Vagina (tissue), 2 donors: ENCODE measurements around the gene SLC19A3. TPM values are rescaled to one million over a fixed set of nuclear protein-coding genes. Genes with fewer than 3 reads are reported as not detected.

ENCODE experiments used
- DNase-seq, 2 donors: peaks; one replicate each; pipeline ENCODE4 v3.0.0-alpha.2; 2017; ENCODE audit errors: extremely low spot score in 2 of 2
- H3K27ac ChIP-seq: fragments of 200-600 bp; sonication (generic); one replicate; pipeline ENCODE4 v1.5.1; 2019
- H3K27me3 ChIP-seq: fragments of 200-600 bp; sonication (generic); one replicate; pipeline ENCODE4 v1.5.1; 2019
- H3K36me3 ChIP-seq, 2 donors: fragments of 200-600 bp; sonication (generic); one replicate each; pipeline ENCODE4 v1.5.1; 2017 to 2019
- H3K4me1 ChIP-seq: fragments of 200-600 bp; sonication (generic); one replicate; pipeline ENCODE4 v1.5.1; 2019
- H3K4me3 ChIP-seq, 2 donors: fragments of 200-600 bp; sonication (generic); 1 replicate in 1 of 2; 2 replicates in 1 of 2; pipeline ENCODE4 v1.5.1; 2016 to 2019
- H3K9me3 ChIP-seq: fragments of 200-600 bp; sonication (generic); one replicate; pipeline ENCODE4 v1.5.1; 2019
- CTCF ChIP-seq, 3 experiments: fragments of 450-650 bp in 2 of 3; fragments of 200-600 bp in 1 of 3; sonication (generic) in 1 of 3; IDR thresholded peaks; one replicate each; pipeline ENCODE4 v1.5.1; 2017 to 2019; ENCODE audit warnings: antibody characterized with exemption in 3 of 3, mild to moderate bottlenecking in 2 of 3, moderate library complexity in 2 of 3
- POLR2A ChIP-seq, 2 donors: fragments of 450-650 bp; IDR thresholded peaks; one replicate each; pipeline ENCODE4 v1.6.1; 2017; ENCODE audit warnings: antibody characterized with exemption in 2 of 2, mild to moderate bottlenecking in 2 of 2, moderate library complexity in 2 of 2
- POLR2AphosphoS5 ChIP-seq, 2 donors: sonication (generic); formaldehyde crosslinking; IDR thresholded peaks; one replicate each; pipeline ENCODE4 v1.9.0; 2017; ENCODE audit warnings: antibody characterized with exemption in 2 of 2, mild to moderate bottlenecking in 2 of 2, low read depth in 1 of 2; ENCODE audit not compliant: insufficient read depth in 1 of 2
- intact Hi-C: fragments of 100-400 bp; cut with DNase I; formaldehyde crosslinking; loops from one replicate; pipeline ENCODE4 v1.15.1; 2023
- total RNA-seq: library from RNA; depleted of rRNA; stranded (reverse); fragments of >200 nt; gene quantifications from one replicate; pipeline ENCODE4 v1.2.3, GENCODE V29; 2016

Gene SLC19A3
- total RNA-seq, 1 donor from 2014 or later, result 7.4 TPM

- DNase-seq, result no peak
- TF ChIP-seq POLR2A (IDR thresholded peaks at IDR 0.05) (no peak), POLR2AphosphoS5 (IDR thresholded peaks at IDR 0.05; ENCODE audit: insufficient read depth in 1 of 2, low read depth in 1 of 2) (no peak), CTCF (IDR thresholded peaks at IDR 0.05) (no peak)
- Histone ChIP-seq H3K27me3 (no peaks in the 10 kb centered on the region), H3K36me3 (no peaks in the 10 kb centered on the region), H3K4me3 (no peak overlapping the region), H3K27ac (no peak overlapping the region), H3K4me1 (no peaks in the 10 kb centered on the region), H3K9me3 (no peaks in the 10 kb centered on the region)
- intact Hi-C loops, result no loop called here
Observed at GRCh38 chr2:227665189-227665940, 52.5 kb downstream of the SLC19A3 start.

- Histone ChIP-seq H3K27me3 (no peaks in the 10 kb centered on the region), H3K4me1 (no peaks in the 10 kb centered on the region), H3K27ac (no peak overlapping the region), H3K36me3 (no peaks in the 10 kb centered on the region), H3K4me3 (no peak overlapping the region), H3K9me3 (no peaks in the 10 kb centered on the region)
- intact Hi-C loops, result no loop called here
- no peak for DNase-seq
- TF ChIP-seq POLR2AphosphoS5 (IDR thresholded peaks at IDR 0.05; ENCODE audit: insufficient read depth in 1 of 2, low read depth in 1 of 2) (no peak), POLR2A (IDR thresholded peaks at IDR 0.05) (no peak), CTCF (IDR thresholded peaks at IDR 0.05) (no peak)
Observed at GRCh38 chr2:227661827-227662226, 56.0 kb downstream of the SLC19A3 start.

- Histone ChIP-seq H3K27me3 (no peaks in the 10 kb centered on the region), H3K27ac (no peak overlapping the region), H3K9me3 (no peaks in the 10 kb centered on the region), H3K4me3 (no peak overlapping the region), H3K36me3 (no peaks in the 10 kb centered on the region), H3K4me1 (no peaks in the 10 kb centered on the region)
- intact Hi-C loops, result no loop called here
- no peak for TF ChIP-seq POLR2A (IDR thresholded peaks at IDR 0.05)
- TF ChIP-seq CTCF (IDR thresholded peaks at IDR 0.05), result no peak
- TF ChIP-seq POLR2AphosphoS5 (IDR thresholded peaks at IDR 0.05; ENCODE audit: insufficient read depth in 1 of 2, low read depth in 1 of 2), result no peak
- no peak for DNase-seq
Observed at GRCh38 chr2:227661025-227661649, 56.7 kb downstream of the SLC19A3 start.

- H3K9me3 ChIP-seq, result no peaks in the 10 kb centered on the region
- H3K4me3 ChIP-seq, result no peak overlapping the region
- no peak overlapping the region for H3K27ac ChIP-seq
- no peak for DNase-seq
- TF ChIP-seq POLR2AphosphoS5 (IDR thresholded peaks at IDR 0.05; ENCODE audit: insufficient read depth in 1 of 2, low read depth in 1 of 2) (no peak), POLR2A (IDR thresholded peaks at IDR 0.05) (no peak), CTCF (IDR thresholded peaks at IDR 0.05) (no peak)
- no peaks in the 10 kb centered on the region for H3K36me3 ChIP-seq
- no peaks in the 10 kb centered on the region for H3K27me3 ChIP-seq
- intact Hi-C loops, result loop anchor here (5.0 kb wide), 1 partner anchor 110 kb away; no protein-coding TSS in a partner anchor
- no peaks in the 10 kb centered on the region for H3K4me1 ChIP-seq
Observed at GRCh38 chr2:227657199-227657845, 60.5 kb downstream of the SLC19A3 start.
